ENCODE measurements around the gene C3orf62.

GRCh38 chr3:49283997-49284396, 7.0 kb upstream of the C3orf62 start:
- TF ChIP-seq CTCF (IDR thresholded peaks at IDR 0.05) = no peak
- no peak for TF ChIP-seq EP300 (IDR thresholded peaks at IDR 0.05)
